ENCODE results near the gene CTNNBL1. TPM values are rescaled to one million over a fixed set of nuclear protein-coding genes. Genes with fewer than 3 reads are reported as not detected.

Gene CTNNBL1
- total and polyA plus RNA-seq, 2 donors (not counting 3 experiments of a cell fraction or from before 2014, with no cell fraction given), result 20.8 to 60.2 TPM

- H3K4me2 ChIP-seq (ENCODE audit: insufficient read depth, low read length), result no peak overlapping the region
- no peaks in the 10 kb centered on the region for H3K9me3 ChIP-seq (replicated peaks; ENCODE audit: control insufficient read depth, insufficient read depth, low read length)
- peaks cover 4% of the 10 kb centered on the region for H3K4me1 ChIP-seq (ENCODE audit: control insufficient read depth, extremely low read depth, insufficient read depth, low read length)
- peaks cover 42% of the 10 kb centered on the region for H3K79me2 ChIP-seq (ENCODE audit: control insufficient read depth, insufficient read depth, low read length)
- no peak overlapping the region for H3K27ac ChIP-seq (ENCODE audit: insufficient read depth, low read depth, low read length)
- TF ChIP-seq MYC (IDR thresholded peaks at IDR 0.05; ENCODE audit: low read depth, low read length) (no peak), CTCF (IDR thresholded peaks at IDR 0.05; ENCODE audit: extremely low read depth in 1 of 2, insufficient read depth in 1 of 2, low read depth in 1 of 2, low read length in 2 of 2) (no peak), FOS (IDR thresholded peaks at IDR 0.05; ENCODE audit: borderline replicate concordance, insufficient read depth, low read length) (no peak), POLR2A (IDR thresholded peaks at IDR 0.05; ENCODE audit: low read depth, low read length) (no peak), GATA2 (IDR thresholded peaks at IDR 0.05; ENCODE audit: insufficient read depth, insufficient read length, low read depth, low read length) (no peak), POLR2AphosphoS5 (IDR thresholded peaks at IDR 0.05; ENCODE audit: insufficient read depth, low read depth, low read length) (no peak), JUN (IDR thresholded peaks at IDR 0.05; ENCODE audit: borderline replicate concordance, insufficient read depth, insufficient read length, low read depth) (no peak), EZH2 (IDR thresholded peaks at IDR 0.05; ENCODE audit: borderline replicate concordance, low read depth, low read length, severe bottlenecking) (no peak)
- TF ChIP-seq, protein P1, sequence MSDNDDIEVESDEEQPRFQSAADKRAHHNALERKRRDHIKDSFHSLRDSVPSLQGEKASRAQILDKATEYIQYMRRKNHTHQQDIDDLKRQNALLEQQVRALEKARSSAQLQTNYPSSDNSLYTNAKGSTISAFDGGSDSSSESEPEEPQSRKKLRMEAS (IDR thresholded peaks at IDR 0.05; ENCODE audit: insufficient read depth, insufficient read length), result no peak
- H3K9me1 ChIP-seq (replicated peaks; ENCODE audit: control insufficient read depth, extremely low read depth, insufficient read depth, low read length), result no peaks in the 10 kb centered on the region
- no peak overlapping the region for H2AFZ ChIP-seq (ENCODE audit: low read depth, low read length)
- no peaks in the 10 kb centered on the region for H3K27me3 ChIP-seq (ENCODE audit: control insufficient read depth in 2 of 2, insufficient read depth in 2 of 2, low read length in 2 of 2)
- DNase-seq (ENCODE audit: low read depth, low spot score) (no peak), FAIRE-seq (no peak)
- no TSS peak for BruUV-seq (replicated peaks)
- intact Hi-C loops (cut with micrococcal nuclease) (no loop called here), dilution Hi-C loops (cut with MboI; ENCODE audit: extremely low pct_ligation_motif_present, low sequenced_read_pairs) (no loop called here)
- ChIA-PET CTCF (no interaction called here), POLR2A (no interaction called here)
- H3K4me3 ChIP-seq (replicated peaks in 1 of 3; ENCODE audit: insufficient read depth in 1 of 3, low read depth in 1 of 3, low read length in 3 of 3), result no peak overlapping the region
- H3K36me3 ChIP-seq (ENCODE audit: control insufficient read depth in 2 of 2, extremely low read depth in 1 of 2, insufficient read depth in 2 of 2, low read length in 2 of 2), result no peaks in the 10 kb centered on the region
- H3K9ac ChIP-seq (replicated peaks; ENCODE audit: extremely low read depth, insufficient read depth, low read length), result no peak overlapping the region
- H4K20me1 ChIP-seq (replicated peaks; ENCODE audit: control insufficient read depth, extremely low read depth, insufficient read depth, low read length), result no peaks in the 10 kb centered on the region
Measured at GRCh38 chr20:37702403-37703034, 8.7 kb downstream of the CTNNBL1 start.
